ENCODE measurements around the gene EHF. TPM values are rescaled to one million over a fixed set of nuclear protein-coding genes. Genes with fewer than 3 reads are reported as not detected.
A peak's percentile ranks its signal among the peaks of the same experiment; 100 is the strongest.

Gene EHF
- total and polyA plus RNA-seq, 9 of the 15 experiments (the other 6 are each of a cell fraction or from before 2014, with no cell fraction given), result 0.04 to 0.54 (median 0.37) TPM

GRCh38 chr11:34585735-34586487 is 35.0 kb upstream of the EHF start (continued):
- TF ChIP-seq IRF2 (CRISPR knock-in tag; IDR thresholded peaks at IDR 0.05) (no peak), NFXL1 (CRISPR knock-in tag; IDR thresholded peaks at IDR 0.05) (no peak), MCM3 (IDR thresholded peaks at IDR 0.05) (no peak), PREB (CRISPR knock-in tag; IDR thresholded peaks at IDR 0.05) (no peak), ATF3 (IDR thresholded peaks at IDR 0.05) (no peak), ATF3 (CRISPR knock-in tag; conservative IDR thresholded peaks at IDR 0.05) (0 out of 2 replicates have a peak, but pooled peaks have one; percentile 34), NBN (IDR thresholded peaks at IDR 0.05; ENCODE audit: low read depth) (no peak), TRIM28 (IDR thresholded peaks at IDR 0.05) (no peak), EHMT2 (IDR thresholded peaks at IDR 0.05) (no peak), CCNT2 (IDR thresholded peaks at IDR 0.05; ENCODE audit: borderline replicate concordance, extremely low read depth, insufficient read length, low read depth, low read length) (no peak), DPF2 (IDR thresholded peaks at IDR 0.05) (0 out of 2 replicates have a peak, but pooled peaks have one; percentile 23), TFAM (CRISPR knock-in tag; conservative IDR thresholded peaks at IDR 0.05) (no peak), HDAC1 (IDR thresholded peaks at IDR 0.05) (0 out of 4 replicates have a peak, but pooled peaks of 1 of the 2 experiments have one; percentile 9), TSHZ1 (CRISPR knock-in tag; IDR thresholded peaks at IDR 0.05) (no peak), ZC3H8 (IDR thresholded peaks at IDR 0.05) (no peak), RFX1 (IDR thresholded peaks at IDR 0.05) (no peak), ZNF512 (tag; IDR thresholded peaks at IDR 0.05) (no peak), ZNF699 (CRISPR knock-in tag; IDR thresholded peaks at IDR 0.05; ENCODE audit: insufficient replicate concordance) (no peak), KLF6 (CRISPR knock-in tag; IDR thresholded peaks at IDR 0.05; ENCODE audit: borderline replicate concordance) (no peak), TRIM25 (IDR thresholded peaks at IDR 0.05; ENCODE audit: borderline replicate concordance) (no peak), SRSF9 (IDR thresholded peaks at IDR 0.05; ENCODE audit: borderline replicate concordance, low read depth, low read length) (no peak)

Measured in K562 (cell line).